ENCODE results near the gene ATG14.

DNA sequence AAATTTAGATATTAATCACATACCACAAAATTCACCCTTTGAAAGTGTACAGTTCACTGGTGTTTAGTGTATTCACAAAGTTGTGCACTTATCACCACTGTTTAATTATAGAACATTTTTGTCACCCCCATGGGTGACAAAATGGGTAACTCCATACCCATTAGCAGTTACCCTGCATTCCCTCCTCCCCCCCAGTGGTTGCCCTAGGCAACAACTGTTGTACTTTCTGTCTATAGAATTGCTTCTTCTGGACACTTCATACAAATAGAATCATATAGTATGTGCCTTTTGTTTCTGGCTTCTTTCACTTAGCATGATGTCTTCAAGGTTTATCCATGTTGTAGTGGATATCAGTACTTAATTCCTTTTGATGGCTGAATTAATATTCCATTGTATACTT, 87.7 kb downstream of the ATG14 start:
- TF ChIP-seq ZNF70 (CRISPR knock-in tag; IDR thresholded peaks at IDR 0.05), result no peak
- TF ChIP-seq, protein P1, sequence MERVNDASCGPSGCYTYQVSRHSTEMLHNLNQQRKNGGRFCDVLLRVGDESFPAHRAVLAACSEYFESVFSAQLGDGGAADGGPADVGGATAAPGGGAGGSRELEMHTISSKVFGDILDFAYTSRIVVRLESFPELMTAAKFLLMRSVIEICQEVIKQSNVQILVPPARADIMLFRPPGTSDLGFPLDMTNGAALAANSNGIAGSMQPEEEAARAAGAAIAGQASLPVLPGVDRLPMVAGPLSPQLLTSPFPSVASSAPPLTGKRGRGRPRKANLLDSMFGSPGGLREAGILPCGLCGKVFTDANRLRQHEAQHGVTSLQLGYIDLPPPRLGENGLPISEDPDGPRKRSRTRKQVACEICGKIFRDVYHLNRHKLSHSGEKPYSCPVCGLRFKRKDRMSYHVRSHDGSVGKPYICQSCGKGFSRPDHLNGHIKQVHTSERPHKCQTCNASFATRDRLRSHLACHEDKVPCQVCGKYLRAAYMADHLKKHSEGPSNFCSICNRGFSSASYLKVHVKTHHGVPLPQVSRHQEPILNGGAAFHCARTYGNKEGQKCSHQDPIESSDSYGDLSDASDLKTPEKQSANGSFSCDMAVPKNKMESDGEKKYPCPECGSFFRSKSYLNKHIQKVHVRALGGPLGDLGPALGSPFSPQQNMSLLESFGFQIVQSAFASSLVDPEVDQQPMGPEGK (CRISPR knock-in tag; IDR thresholded peaks at IDR 0.05; ENCODE audit: borderline replicate concordance), result no peak
- TF ChIP-seq TCF4 (CRISPR knock-in tag; IDR thresholded peaks at IDR 0.05; ENCODE audit: borderline replicate concordance), result no peak
- no peak for TF ChIP-seq ZFP30 (CRISPR knock-in tag; IDR thresholded peaks at IDR 0.05)
- no peak for TF ChIP-seq ZFP3 (CRISPR knock-in tag; IDR thresholded peaks at IDR 0.05)
- TF ChIP-seq ESRRG (CRISPR knock-in tag; IDR thresholded peaks at IDR 0.05), result no peak
- no peak for TF ChIP-seq ARNTL (CRISPR knock-in tag; IDR thresholded peaks at IDR 0.05; ENCODE audit: borderline replicate concordance, low read depth)

All from SK-N-SH treated with all-trans-retinoic acid at 6 μM for 48 hours (cell line).